ENCODE data around the gene CBX8. TPM values are rescaled to one million over a fixed set of nuclear protein-coding genes. Genes with fewer than 3 reads are reported as not detected.

CBX8 gene
- total RNA-seq, 4 donors from 2014 or later = 0.84 to 4.2 (median 0.87) TPM; not detected in 1

DNA sequence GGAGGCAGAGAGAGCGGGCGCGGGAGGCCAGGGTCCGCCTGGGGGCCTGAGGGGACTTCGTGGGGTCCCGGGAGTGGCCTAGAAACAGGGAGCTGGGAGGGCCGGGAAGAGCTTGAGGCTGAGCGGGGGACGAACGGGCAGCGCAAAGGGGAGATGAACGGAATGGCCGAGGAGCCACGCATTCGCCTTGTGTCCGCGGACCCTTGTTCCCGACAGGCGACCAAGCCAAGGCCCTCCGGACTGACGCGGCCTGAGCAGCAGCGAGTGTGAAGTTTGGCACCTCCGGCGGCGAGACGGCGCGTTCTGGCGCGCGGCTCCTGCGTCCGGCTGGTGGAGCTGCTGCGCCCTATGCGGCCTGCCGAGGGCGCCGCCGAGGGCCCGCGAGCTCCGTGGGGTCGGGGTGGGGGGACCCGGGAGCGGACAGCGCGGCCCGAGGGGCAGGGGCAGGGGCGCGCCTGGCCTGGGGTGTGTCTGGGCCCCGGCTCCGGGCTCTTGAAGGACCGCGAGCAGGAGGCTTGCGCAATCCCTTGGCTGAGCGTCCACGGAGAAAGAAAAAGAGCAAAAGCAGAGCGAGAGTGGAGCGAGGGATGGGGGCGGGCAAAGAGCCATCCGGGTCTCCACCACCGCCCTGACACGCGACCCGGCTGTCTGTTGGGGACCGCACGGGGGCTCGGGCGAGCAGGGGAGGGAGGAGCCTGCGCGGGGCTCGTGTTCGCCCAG is 43.6 kb upstream of the CBX8 start:
- 4 to 6% methylated on average over 20 to 72 of the region's 74 CpGs for WGBS, 2 donors
- TF ChIP-seq, protein P1, sequence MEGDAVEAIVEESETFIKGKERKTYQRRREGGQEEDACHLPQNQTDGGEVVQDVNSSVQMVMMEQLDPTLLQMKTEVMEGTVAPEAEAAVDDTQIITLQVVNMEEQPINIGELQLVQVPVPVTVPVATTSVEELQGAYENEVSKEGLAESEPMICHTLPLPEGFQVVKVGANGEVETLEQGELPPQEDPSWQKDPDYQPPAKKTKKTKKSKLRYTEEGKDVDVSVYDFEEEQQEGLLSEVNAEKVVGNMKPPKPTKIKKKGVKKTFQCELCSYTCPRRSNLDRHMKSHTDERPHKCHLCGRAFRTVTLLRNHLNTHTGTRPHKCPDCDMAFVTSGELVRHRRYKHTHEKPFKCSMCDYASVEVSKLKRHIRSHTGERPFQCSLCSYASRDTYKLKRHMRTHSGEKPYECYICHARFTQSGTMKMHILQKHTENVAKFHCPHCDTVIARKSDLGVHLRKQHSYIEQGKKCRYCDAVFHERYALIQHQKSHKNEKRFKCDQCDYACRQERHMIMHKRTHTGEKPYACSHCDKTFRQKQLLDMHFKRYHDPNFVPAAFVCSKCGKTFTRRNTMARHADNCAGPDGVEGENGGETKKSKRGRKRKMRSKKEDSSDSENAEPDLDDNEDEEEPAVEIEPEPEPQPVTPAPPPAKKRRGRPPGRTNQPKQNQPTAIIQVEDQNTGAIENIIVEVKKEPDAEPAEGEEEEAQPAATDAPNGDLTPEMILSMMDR (IDR thresholded peaks at IDR 0.05) = peak in 4 of 5 experiments; percentile 12 to 34 (median 22)
- no peak for TF ChIP-seq POLR2A (IDR thresholded peaks at IDR 0.05)
- TF ChIP-seq EP300 (IDR thresholded peaks at IDR 0.05) = peak in 1 of 2 donors; percentile 35
- Histone ChIP-seq H3K4me3 (peak overlapping the region in 2 of 4 donors; percentile 55 to 86), H3K36me3 (peaks cover 0 to under 1% (median 0%) of the 10 kb centered on the region in 3 donors), H3K4me1 (peaks cover 0 to 88% (median 56%) of the 10 kb centered on the region in 4 donors), H3K27me3 (peaks cover 4 to 42% of the 10 kb centered on the region in 2 donors), H3K27ac (peak overlapping the region in 1 of 4 donors; percentile 84), H3K9me3 (no peaks in the 10 kb centered on the region)
- DNase-seq (ENCODE audit: low spot score in 2 of 2) = peak; percentile 65 to 81

DNA sequence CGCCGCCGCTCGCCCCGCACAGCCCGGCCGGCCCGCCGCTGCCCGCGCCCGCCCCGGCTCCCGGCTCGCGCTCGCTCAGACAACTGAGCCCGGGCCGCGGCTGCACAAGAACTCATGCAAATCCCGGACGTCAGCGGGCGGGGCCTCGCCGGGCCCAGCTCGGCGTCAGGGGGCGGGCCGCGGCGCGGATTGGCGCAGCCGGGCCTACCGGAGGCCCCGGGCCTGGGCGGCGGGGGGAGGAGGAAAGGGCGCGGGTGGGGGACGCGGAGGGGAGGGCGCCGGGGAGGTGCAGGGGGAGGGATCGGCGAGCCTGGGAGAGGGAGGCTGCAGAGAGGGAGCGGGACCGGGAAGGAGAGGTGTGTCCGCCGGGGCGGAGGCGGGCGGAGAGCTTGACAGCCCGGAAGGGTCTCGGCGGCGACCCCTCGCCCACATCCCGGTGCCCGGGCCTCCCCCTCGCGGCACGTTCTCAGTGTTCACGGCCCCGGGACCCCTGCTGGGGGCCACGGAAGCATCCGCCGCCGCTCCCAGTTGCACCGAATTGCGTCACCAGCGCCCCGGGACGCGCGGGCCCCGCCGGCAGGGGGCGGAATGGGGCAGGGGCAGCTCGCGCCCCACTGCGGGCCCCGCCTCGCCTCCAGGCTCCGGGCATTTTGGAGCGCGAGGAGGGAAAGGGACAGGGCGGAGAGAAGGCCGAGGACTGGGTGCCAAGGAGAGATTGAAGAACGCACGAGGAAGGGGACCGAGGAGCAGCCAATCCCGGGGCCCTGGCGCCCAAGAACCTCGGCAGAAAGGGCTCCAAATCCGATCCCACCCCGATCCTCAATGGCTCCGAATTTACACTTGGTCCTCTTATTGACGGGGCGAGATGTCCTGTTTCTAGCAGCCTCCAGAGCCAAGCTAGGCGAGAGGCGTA is 42.7 kb upstream of the CBX8 start, which contains the start of gene CBX4:
TSS of gene CBX4 (minus strand) at position 85 of the 913 bp plus-strand sequence. CDS start 189 bp downstream, outside the sequence.
- Histone ChIP-seq H3K27me3 (peaks cover 4 to 42% of the 10 kb centered on the region in 2 donors), H3K9me3 (no peaks in the 10 kb centered on the region), H3K4me3 (peak within 1 kb of the TSS; percentile 67 to 86 (median 74)), H3K27ac (peak within 1 kb of the TSS; percentile 84 to 94 (median 94)), H3K4me1 (peaks cover 0 to 87% (median 52%) of the 10 kb centered on the region in 4 donors), H3K36me3 (peaks cover 0 to 9% (median 0%) of the 10 kb centered on the region in 3 donors)
- DNase-seq (ENCODE audit: low spot score in 2 of 2) = peak; percentile 90 to 95
- 1 to 4% methylated on average over 41 to 80 of the region's 103 CpGs for WGBS, 2 donors
- TF ChIP-seq POLR2A (IDR thresholded peaks at IDR 0.05) (peak; percentile 73 to 87), EP300 (IDR thresholded peaks at IDR 0.05) (peak in 1 of 2 donors; percentile 81)
- TF ChIP-seq, protein P1 (IDR thresholded peaks at IDR 0.05) = peak; percentile 50 to 87 (median 61)

DNA sequence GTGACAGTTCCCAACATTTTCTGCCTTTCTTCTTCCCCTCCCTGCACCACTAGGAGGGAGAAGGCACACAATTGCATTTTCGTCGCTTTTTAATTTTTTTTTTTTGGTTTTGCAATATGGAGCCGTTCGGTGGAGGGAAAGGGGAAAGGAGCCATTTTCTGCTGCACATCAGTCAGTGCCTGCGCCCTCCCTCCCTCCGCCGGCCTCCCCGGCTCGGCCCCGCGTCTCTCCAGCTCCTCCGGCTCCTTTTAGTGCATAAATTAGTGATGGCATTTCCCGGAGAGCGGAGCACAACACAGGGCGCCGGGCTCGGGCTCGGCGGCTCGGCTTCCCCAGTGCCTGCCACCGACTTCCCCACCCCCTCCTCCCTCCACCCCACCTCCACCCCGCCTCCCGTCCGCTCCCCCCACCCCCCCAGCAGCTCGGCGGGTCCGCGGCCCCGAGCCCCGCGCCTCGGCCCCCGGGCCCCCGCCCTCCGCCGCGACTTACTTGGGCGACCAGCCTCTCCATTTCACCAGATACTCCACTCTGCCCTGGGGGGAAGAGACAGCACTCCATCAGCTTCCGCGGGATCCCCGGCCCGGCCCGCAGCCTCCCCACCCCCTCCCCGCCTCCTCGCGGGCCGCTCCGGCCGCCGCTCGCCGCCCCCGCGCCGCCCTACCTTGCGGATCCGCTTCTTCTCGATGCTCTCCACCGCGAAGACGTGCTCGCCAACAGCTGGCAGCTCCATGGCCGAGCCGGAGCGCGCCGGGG is 41.8 kb upstream of the CBX8 start:
- peak overlapping the region; percentile 67 to 86 (median 74) for H3K4me3 ChIP-seq
- H3K9me3 ChIP-seq = no peaks in the 10 kb centered on the region
- DNase-seq (ENCODE audit: low spot score in 2 of 2) = no peak
- H3K27ac ChIP-seq = peak overlapping the region; percentile 84 to 94 (median 94)
- WGBS, 2 donors = 0 to 1% methylated on average over 44 to 58 of the region's 67 CpGs
- TF ChIP-seq EP300 (IDR thresholded peaks at IDR 0.05) (peak in 1 of 2 donors; percentile 22), POLR2A (IDR thresholded peaks at IDR 0.05) (no peak)
- TF ChIP-seq, protein P1 (IDR thresholded peaks at IDR 0.05) = peak in 1 of 5 experiments; percentile 9
- peaks cover 4 to 40% of the 10 kb centered on the region in 2 donors for H3K27me3 ChIP-seq
- H3K4me1 ChIP-seq = peaks cover 0 to 84% (median 47%) of the 10 kb centered on the region in 4 donors
- H3K36me3 ChIP-seq = peaks cover 0 to 18% (median 2%) of the 10 kb centered on the region in 3 donors

DNA sequence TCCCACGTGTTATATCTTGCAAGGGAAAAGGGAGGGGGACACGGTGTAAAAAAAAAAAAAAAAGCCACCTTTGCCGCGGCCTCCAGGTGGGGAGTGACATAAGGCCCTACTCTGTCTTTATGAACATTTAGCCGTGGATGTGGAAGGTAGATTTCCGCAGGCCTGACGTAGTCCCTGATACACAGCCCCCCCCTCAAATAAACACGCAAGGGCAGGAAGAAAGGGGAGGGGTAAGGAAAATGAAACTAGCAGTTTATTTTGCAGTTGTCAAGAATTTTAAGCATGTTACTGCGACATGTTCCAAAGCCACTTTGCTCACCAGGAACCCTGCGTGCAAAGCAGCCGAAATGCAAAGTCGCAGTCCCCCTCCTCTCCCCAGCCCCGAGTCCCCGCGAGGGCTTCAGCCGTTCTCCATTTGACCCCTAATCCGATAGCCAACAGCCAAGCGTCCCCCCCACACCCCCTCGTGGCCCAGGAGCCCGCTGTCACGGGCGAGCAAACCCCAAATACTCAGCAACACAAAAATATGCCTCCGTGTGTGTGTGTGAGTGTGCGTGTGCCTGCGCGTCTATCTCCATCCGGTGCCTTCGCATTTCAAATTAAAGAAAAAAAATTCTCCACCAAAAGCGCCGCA is 41.1 kb upstream of the CBX8 start:
- H3K36me3 ChIP-seq = peaks cover 0 to 21% (median 2%) of the 10 kb centered on the region in 3 donors
- peaks cover 0 to 81% (median 41%) of the 10 kb centered on the region in 4 donors for H3K4me1 ChIP-seq
- peak overlapping the region; percentile 67 to 86 (median 74) for H3K4me3 ChIP-seq
- no peak for DNase-seq (ENCODE audit: low spot score in 2 of 2)
- 2% methylated on average over 30 of the region's 30 CpGs for WGBS, 2 donors
- H3K9me3 ChIP-seq = no peaks in the 10 kb centered on the region
- H3K27ac ChIP-seq = peak overlapping the region; percentile 84 to 94 (median 94)
- peaks cover 4 to 33% of the 10 kb centered on the region in 2 donors for H3K27me3 ChIP-seq
- no peak for TF ChIP-seq POLR2A (IDR thresholded peaks at IDR 0.05)
- TF ChIP-seq, protein P1 (IDR thresholded peaks at IDR 0.05) = no peak
- TF ChIP-seq EP300 (IDR thresholded peaks at IDR 0.05) = no peak
